K562 (cell line): ENCODE results near the gene SHISA5. TPM values are rescaled to one million over a fixed set of nuclear protein-coding genes. Genes with fewer than 3 reads are reported as not detected.
A peak's percentile ranks its signal among the peaks of the same experiment; 100 is the strongest.

ENCODE experiments used
- ATAC-seq: fragments of 200-7000 bp; cut with Tn5 transposase; 3 replicates; pipeline ENCODE4 v1.9.1; 2020; ENCODE audit warnings: moderate library complexity
- BruUV-seq: library from RNA; stranded (reverse); fragments of 400-500 nt; replicated peaks from 2 replicates; lab custom pipeline; 2021; lab: Mats Ljungman, UMichigan
- CTCF ChIA-PET: fragments of 300-600 bp; formaldehyde crosslinking; extraction: SDS; loops from one replicate; lab custom pipeline; 2021; ENCODE audit warnings: low intra/inter-chr PET ratio; lab: Yijun Ruan, JAX
- POLR2A ChIA-PET: fragments of 300-600, 350-650 bp; sonication (Branson Sonifier 250); formaldehyde crosslinking; extraction: SDS; loops from one replicate; lab custom pipeline; 2021; ENCODE audit warnings: antibody characterized with exemption, inconsistent platforms; lab: Yijun Ruan, JAX
- DNase-seq, 4 experiments: peaks; one replicate each; pipeline versions ENCODE4 v3.0.0 to v3.0.0-alpha.2; 2011 to 2018; ENCODE audit warnings: low spot score in 3 of 4, mixed read lengths in 3 of 4; ENCODE audit errors: extremely low read depth in 1 of 4
- FAIRE-seq: peaks from 2 replicates; lab custom pipeline; 2011; peaks lifted over from hg19 to GRCh38; lab: Jason Lieb, UNC
- H2AFZ ChIP-seq: 2 replicates; pipeline ENCODE4 v1.6.0; 2011; ENCODE audit warnings: low read depth, low read length, control low read depth, inconsistent platforms
- H3K27ac ChIP-seq: fragments of 200-600 bp; 3 replicates; pipeline ENCODE4 v1.8.0; 2011; ENCODE audit warnings: low read depth, mild to moderate bottlenecking, control low read depth, inconsistent platforms, low read length, moderate library complexity, mixed read lengths; ENCODE audit errors: extremely low read depth
- H3K27me3 ChIP-seq, 2 experiments: fragments of 300-600 bp in 1 of 2; 2 replicates in 1 of 2; 3 replicates in 1 of 2; pipeline versions ENCODE4 v1.6.0 to v1.8.0; 2011; ENCODE audit warnings: inconsistent platforms in 2 of 2, low read length in 2 of 2, mild to moderate bottlenecking in 1 of 2, mixed read lengths in 1 of 2, moderate library complexity in 1 of 2; ENCODE audit not compliant: control insufficient read depth in 2 of 2, insufficient read depth in 2 of 2
- H3K36me3 ChIP-seq: fragments of 300-600 bp; 3 replicates; pipeline ENCODE4 v1.8.0; 2011; ENCODE audit warnings: mild to moderate bottlenecking, low read length, inconsistent platforms; ENCODE audit not compliant: control insufficient read depth, insufficient read depth
- H3K4me1 ChIP-seq, 2 experiments: fragments of 200-600 bp in 1 of 2; replicated peaks in 1 of 2; 2 replicates in 1 of 2; 3 replicates in 1 of 2; pipeline versions ENCODE4 v1.5.1 to v1.8.0; 2011; ENCODE audit warnings: inconsistent platforms in 2 of 2, low read length in 2 of 2, mild to moderate bottlenecking in 1 of 2, mixed read lengths in 1 of 2, moderate library complexity in 1 of 2; ENCODE audit not compliant: control insufficient read depth in 2 of 2, insufficient read depth in 2 of 2
- H3K4me2 ChIP-seq: 2 replicates; pipeline ENCODE4 v1.6.1; 2011; ENCODE audit warnings: low read length, control low read depth, inconsistent platforms, mixed read lengths; ENCODE audit not compliant: insufficient read depth
- H3K4me3 ChIP-seq: fragments of 200-600 bp; sonication (generic), shearing (Covaris generic); 2 replicates; pipeline ENCODE4 v1.5.1; 2016; ENCODE audit warnings: control low read depth, inconsistent platforms
- H3K79me2 ChIP-seq: fragments of 200-600 bp; 3 replicates; pipeline ENCODE4 v1.8.0; 2011; ENCODE audit warnings: low read length, inconsistent platforms; ENCODE audit not compliant: control insufficient read depth, insufficient read depth
- H3K9ac ChIP-seq, 2 experiments: 2 replicates each; pipeline versions ENCODE4 v1.6.0 to v1.6.1; 2011; ENCODE audit warnings: low read depth in 2 of 2, low read length in 2 of 2, control low read depth in 1 of 2, inconsistent platforms in 1 of 2, mild to moderate bottlenecking in 1 of 2, mixed read lengths in 1 of 2; ENCODE audit not compliant: insufficient read depth in 1 of 2
- H3K9me1 ChIP-seq: one replicate; pipeline ENCODE4 v1.6.0; 2011; ENCODE audit warnings: inconsistent platforms, mild to moderate bottlenecking, low read length, moderate library complexity; ENCODE audit not compliant: control insufficient read depth, insufficient read depth
- H3K9me3 ChIP-seq: replicated peaks from 2 replicates; pipeline ENCODE4 v1.5.1; 2011; ENCODE audit warnings: low read depth, low read length, inconsistent platforms; ENCODE audit not compliant: control insufficient read depth, insufficient read depth
- H4K20me1 ChIP-seq: replicated peaks from 2 replicates; pipeline ENCODE4 v1.6.1; 2011; ENCODE audit warnings: low read length, inconsistent platforms, mixed read lengths; ENCODE audit not compliant: control insufficient read depth, insufficient read depth
- NONO ChIP-seq, 2 experiments: fragments of 200-400 bp in 1 of 2; fragments of 450-650 bp in 1 of 2; formaldehyde crosslinking in 1 of 2; IDR thresholded peaks; 2 replicates each; pipeline ENCODE4 v1.6.1; 2017; ENCODE audit warnings: low read depth in 2 of 2, mild to moderate bottlenecking in 2 of 2, moderate library complexity in 2 of 2, low read length in 1 of 2
- POLR2G ChIP-seq: fragments of 200-400 bp; formaldehyde crosslinking; IDR thresholded peaks from 2 replicates; pipeline ENCODE4 v1.6.1; 2017; ENCODE audit warnings: low read depth, mild to moderate bottlenecking, antibody characterized with exemption, low read length, moderate library complexity
- TBP ChIP-seq: optimal IDR thresholded peaks from 2 replicates; pipeline ENCODE3; 2011; ENCODE audit warnings: low read depth, low read length, improper control_type of control experiment
- ZNF551 ChIP-seq: fragments of 250-450 bp; sonication (Bioruptor Pico); IDR thresholded peaks from 2 replicates; pipeline ENCODE4 v1.5.0; 2021; ENCODE audit warnings: mild to moderate bottlenecking, moderate library complexity
- WGBS: fragments of 100-300 bp; shearing (Covaris generic); methylation state at CpG from one replicate; pipeline ENCODE4 v1.1.6; 2016; ENCODE audit warnings: low coverage, mixed read lengths; ENCODE audit not compliant: insufficient coverage; ENCODE audit errors: missing lambda C conversion rate; 5-methylcytosine and 5-hydroxymethylcytosine counted together
- in situ Hi-C: fragments of 300-500 bp; cut with MboI; formaldehyde crosslinking; loops from 4 replicates; pipeline ENCODE4 v1.15.0; 2018; ENCODE audit warnings: inconsistent platforms, mixed read lengths
- intact Hi-C: fragments of 100-400 bp; cut with micrococcal nuclease; formaldehyde crosslinking; loops from 2 replicates; pipeline ENCODE4 v1.14.2; 2022
- polyA plus RNA-seq, 8 experiments: library from polyadenylated mRNA; depleted of rRNA in 4 of 8; stranded (reverse) in 5 of 8; unstranded in 3 of 8; fragments of >200 nt; fragmentation: Nextera tagmentation in 2 of 8; fragmentation: Illumina TruSeq in 1 of 8; extraction: Ambion mirVana in 2 of 8; extraction: Trizol in 1 of 8; gene quantifications; 2 replicates each; pipeline versions ENCODE4 v1.2.1 to v1.2.3, GENCODE V29; 2011 to 2014; ENCODE audit warnings: inconsistent platforms in 1 of 8, missing spikeins in 1 of 8
- total RNA-seq, 7 experiments: library from RNA; depleted of rRNA in 6 of 7; stranded (reverse); fragments of >200 nt in 6 of 7; fragmentation: Illumina TruSeq in 2 of 7; extraction: Trizol in 2 of 7; gene quantifications; 2 replicates each; pipeline versions ENCODE4 v1.2.1 to v1.2.3, GENCODE V29; 2011 to 2021; ENCODE audit warnings: low replicate concordance in 1 of 7
- TF ChIP-seq, protein P1 (sequence below), 3 experiments: fragments of 200-800 bp in 1 of 3; fragments of 250-450 bp in 1 of 3; fragments of 450-650 bp in 1 of 3; sonication (Bioruptor Pico) in 1 of 3; sonication (Bioruptor generic) in 1 of 3; formaldehyde crosslinking in 1 of 3; IDR thresholded peaks; 2 replicates each; pipeline versions ENCODE4 v1.6.1 to v1.8.0; 2016 to 2022; ENCODE audit warnings: mild to moderate bottlenecking in 2 of 3, missing genetic modification characterization in 2 of 3, missing compliant biosample characterization in 1 of 3, moderate library complexity in 1 of 3
- TF ChIP-seq, protein P2 (sequence below): fragments of 200-800 bp; sonication (Bioruptor generic); IDR thresholded peaks from 2 replicates; pipeline ENCODE4 v1.6.1; 2017; ENCODE audit warnings: missing genetic modification characterization, missing compliant biosample characterization

SHISA5 gene
- total and polyA plus RNA-seq, 9 of the 15 experiments (the other 6 are each of a cell fraction or from before 2014, with no cell fraction given): 8.4 to 85.8 (median 56.1) TPM

DNA sequence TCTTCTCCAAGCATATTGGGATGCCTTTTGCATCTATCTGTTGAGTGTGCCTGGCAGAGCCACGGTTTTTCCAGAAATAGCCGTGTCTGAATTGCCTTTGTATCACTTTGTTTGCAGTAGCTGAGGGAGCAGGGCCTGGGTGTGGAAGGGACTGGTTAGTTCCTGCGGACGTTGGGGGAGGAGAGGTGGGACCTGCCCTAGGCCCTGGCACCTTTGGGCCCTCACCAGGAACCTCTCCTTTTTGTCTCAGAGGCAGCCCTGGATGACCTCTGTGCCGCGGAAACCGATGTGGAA, 38.8 kb downstream of the SHISA5 start:
- DNase-seq (no peak), FAIRE-seq (no peak)
- intact Hi-C loops (loop anchor here (1.0 kb wide), 2 partner anchors 42 to 90 kb away; no protein-coding TSS in a partner anchor), in situ Hi-C loops (loop anchor here (5.0 kb wide), 1 partner anchor 92 kb away; the partner anchor contains the start of gene PFKFB4)
- no peak overlapping the region for H3K4me3 ChIP-seq
- no TSS peak for BruUV-seq
- POLR2A ChIA-PET: interaction anchor here (0.6 to 1.2 kb wide), 2 partner anchors 17 to 26 kb away, joined by 3 to 5 read pairs; no protein-coding TSS in a partner anchor
- H3K9me3 ChIP-seq: no peaks in the 10 kb centered on the region
- WGBS: 68% methylated on average over 4 of the region's 7 CpGs
- peaks cover 50% of the 10 kb centered on the region; the same call in 2 of the 3 replicates for H3K36me3 ChIP-seq
- H3K4me1 ChIP-seq: peaks cover 6 to 44% of the 10 kb centered on the region in 2 experiments
- peak overlapping the region in 1 of 2 experiments; percentile 48; a peak in 2 of 4 replicates for H3K9ac ChIP-seq
- peaks cover 3% of the 10 kb centered on the region; the same call in 2 of the 3 replicates for H3K79me2 ChIP-seq
- no peaks in the 10 kb centered on the region for H3K9me1 ChIP-seq
- H2AFZ ChIP-seq: no peak overlapping the region
- H3K4me2 ChIP-seq: no peak overlapping the region
- H3K27me3 ChIP-seq: no peaks in the 10 kb centered on the region
- TF ChIP-seq TBP: peak; percentile 1
- no peak for TF ChIP-seq NONO (IDR thresholded peaks at IDR 0.05; ENCODE audit: low read depth in 2 of 2, low read length in 1 of 2)
- TF ChIP-seq, all 486 proteins: peak for 1
- ATAC-seq: no peak
- peak overlapping the region; percentile 88; the same call in 2 of the 3 replicates for H3K27ac ChIP-seq
- no peaks in the 10 kb centered on the region; the same call in 1 of the 2 replicates for H4K20me1 ChIP-seq
- CTCF ChIA-PET: interaction anchor here (0.8 kb wide), 1 partner anchor 83 kb away, joined by 4 read pairs; no protein-coding TSS in a partner anchor

DNA sequence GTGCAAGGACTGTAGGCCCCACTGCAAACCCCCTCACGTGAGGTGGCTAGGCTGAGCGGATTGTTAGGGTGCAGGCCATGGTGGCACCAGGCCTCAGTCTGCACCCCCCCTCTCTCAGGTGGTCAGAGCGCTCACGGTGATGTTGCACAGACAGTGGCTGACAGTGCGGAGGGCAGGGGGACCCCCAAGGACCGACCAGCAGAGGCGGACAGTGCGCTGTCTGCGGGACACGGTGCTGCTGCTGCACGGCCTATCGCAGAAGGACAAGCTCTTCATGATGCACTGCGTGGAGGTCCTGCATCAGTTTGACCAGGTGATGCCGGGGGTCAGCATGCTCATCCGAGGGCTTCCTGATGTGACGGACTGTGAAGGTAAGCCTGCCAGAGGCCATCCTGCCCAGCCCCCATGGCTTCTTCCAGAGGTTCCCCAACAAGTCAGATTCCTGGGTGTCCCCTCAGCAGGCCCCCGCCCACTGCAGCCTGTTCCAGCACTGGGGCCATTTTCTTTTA, 39.2 kb downstream of the SHISA5 start:
- ChIA-PET POLR2A (interaction anchor here (0.6 to 1.2 kb wide), 2 partner anchors 16 to 25 kb away, joined by 3 to 5 read pairs; no protein-coding TSS in a partner anchor), CTCF (no interaction called here)
- in situ Hi-C loops (loop anchor here (5.0 kb wide), 1 partner anchor 93 kb away; the partner anchor contains the start of gene PFKFB4), intact Hi-C loops (loop anchor here (1.0 kb wide), 2 partner anchors 43 to 91 kb away; no protein-coding TSS in a partner anchor)
- Histone ChIP-seq H3K27me3 (no peaks in the 10 kb centered on the region), H3K36me3 (peaks cover 53% of the 10 kb centered on the region; the same call in 2 of the 3 replicates), H4K20me1 (no peaks in the 10 kb centered on the region; the same call in 1 of the 2 replicates), H3K27ac (no peak overlapping the region), H3K9ac (no peak overlapping the region; a peak in 1 of 4 replicates), H3K9me1 (no peaks in the 10 kb centered on the region), H3K9me3 (no peaks in the 10 kb centered on the region), H2AFZ (no peak overlapping the region), H3K4me3 (no peak overlapping the region), H3K4me2 (no peak overlapping the region), H3K79me2 (peaks cover 3% of the 10 kb centered on the region; the same call in 2 of the 3 replicates), H3K4me1 (peaks cover 6 to 42% of the 10 kb centered on the region in 2 experiments)
- BruUV-seq: no TSS peak
- no peak for ATAC-seq
- FAIRE-seq: no peak
- DNase-seq: no peak
- 79% methylated on average over 8 of the region's 17 CpGs for WGBS
- TF ChIP-seq POLR2G (peak; percentile 59), ZNF551 (CRISPR knock-in tag) (no peak)
- TF ChIP-seq, protein P1, sequence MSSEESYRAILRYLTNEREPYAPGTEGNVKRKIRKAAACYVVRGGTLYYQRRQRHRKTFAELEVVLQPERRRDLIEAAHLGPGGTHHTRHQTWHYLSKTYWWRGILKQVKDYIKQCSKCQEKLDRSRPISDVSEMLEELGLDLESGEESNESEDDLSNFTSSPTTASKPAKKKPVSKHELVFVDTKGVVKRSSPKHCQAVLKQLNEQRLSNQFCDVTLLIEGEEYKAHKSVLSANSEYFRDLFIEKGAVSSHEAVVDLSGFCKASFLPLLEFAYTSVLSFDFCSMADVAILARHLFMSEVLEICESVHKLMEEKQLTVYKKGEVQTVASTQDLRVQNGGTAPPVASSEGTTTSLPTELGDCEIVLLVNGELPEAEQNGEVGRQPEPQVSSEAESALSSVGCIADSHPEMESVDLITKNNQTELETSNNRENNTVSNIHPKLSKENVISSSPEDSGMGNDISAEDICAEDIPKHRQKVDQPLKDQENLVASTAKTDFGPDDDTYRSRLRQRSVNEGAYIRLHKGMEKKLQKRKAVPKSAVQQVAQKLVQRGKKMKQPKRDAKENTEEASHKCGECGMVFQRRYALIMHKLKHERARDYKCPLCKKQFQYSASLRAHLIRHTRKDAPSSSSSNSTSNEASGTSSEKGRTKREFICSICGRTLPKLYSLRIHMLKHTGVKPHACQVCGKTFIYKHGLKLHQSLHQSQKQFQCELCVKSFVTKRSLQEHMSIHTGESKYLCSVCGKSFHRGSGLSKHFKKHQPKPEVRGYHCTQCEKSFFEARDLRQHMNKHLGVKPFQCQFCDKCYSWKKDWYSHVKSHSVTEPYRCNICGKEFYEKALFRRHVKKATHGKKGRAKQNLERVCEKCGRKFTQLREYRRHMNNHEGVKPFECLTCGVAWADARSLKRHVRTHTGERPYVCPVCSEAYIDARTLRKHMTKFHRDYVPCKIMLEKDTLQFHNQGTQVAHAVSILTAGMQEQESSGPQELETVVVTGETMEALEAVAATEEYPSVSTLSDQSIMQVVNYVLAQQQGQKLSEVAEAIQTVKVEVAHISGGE (CRISPR knock-in tag; IDR thresholded peaks at IDR 0.05): no peak
- TF ChIP-seq, protein P2, sequence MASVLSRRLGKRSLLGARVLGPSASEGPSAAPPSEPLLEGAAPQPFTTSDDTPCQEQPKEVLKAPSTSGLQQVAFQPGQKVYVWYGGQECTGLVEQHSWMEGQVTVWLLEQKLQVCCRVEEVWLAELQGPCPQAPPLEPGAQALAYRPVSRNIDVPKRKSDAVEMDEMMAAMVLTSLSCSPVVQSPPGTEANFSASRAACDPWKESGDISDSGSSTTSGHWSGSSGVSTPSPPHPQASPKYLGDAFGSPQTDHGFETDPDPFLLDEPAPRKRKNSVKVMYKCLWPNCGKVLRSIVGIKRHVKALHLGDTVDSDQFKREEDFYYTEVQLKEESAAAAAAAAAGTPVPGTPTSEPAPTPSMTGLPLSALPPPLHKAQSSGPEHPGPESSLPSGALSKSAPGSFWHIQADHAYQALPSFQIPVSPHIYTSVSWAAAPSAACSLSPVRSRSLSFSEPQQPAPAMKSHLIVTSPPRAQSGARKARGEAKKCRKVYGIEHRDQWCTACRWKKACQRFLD (CRISPR knock-in tag): no peak
